LNCaP clone FGC (cell line): ENCODE measurements around the gene CORIN.

Experiments used
- DNase-seq: peaks from one replicate; pipeline ENCODE4 v3.0.0-alpha.2; 2011; ENCODE audit warnings: low read depth
- H3K4me3 ChIP-seq: 2 replicates; pipeline ENCODE4 v1.5.1; 2011; ENCODE audit warnings: mild to moderate bottlenecking, low read depth, low read length, control low read depth
- CTCF ChIP-seq: IDR thresholded peaks from 2 replicates; pipeline ENCODE4 v1.5.1; 2012; ENCODE audit warnings: mild to moderate bottlenecking; ENCODE audit not compliant: control insufficient read depth, insufficient read depth; ENCODE audit errors: extremely low read depth

Gene CORIN

GRCh38 chr4:47642985-47643760 lies 194.7 kb downstream of the CORIN start:
- no peak overlapping the region for H3K4me3 ChIP-seq
- TF ChIP-seq CTCF = no peak
- no peak for DNase-seq

GRCh38 chr4:47642191-47642830 lies 195.6 kb downstream of the CORIN start:
- no peak for TF ChIP-seq CTCF
- no peak overlapping the region for H3K4me3 ChIP-seq
- no peak for DNase-seq

- no peak for DNase-seq
- H3K4me3 ChIP-seq = no peak overlapping the region
- no peak for TF ChIP-seq CTCF
These were observed 196.1 kb downstream of the CORIN start for GRCh38 chr4:47641755-47642154.

GRCh38 chr4:47640911-47641310 lies 197.0 kb downstream of the CORIN start:
- TF ChIP-seq CTCF = no peak
- H3K4me3 ChIP-seq = no peak overlapping the region
- no peak for DNase-seq

GRCh38 chr4:47639531-47639930 lies 198.3 kb downstream of the CORIN start:
- TF ChIP-seq CTCF = no peak
- DNase-seq = no peak
- no peak overlapping the region for H3K4me3 ChIP-seq

- H3K4me3 ChIP-seq = no peak overlapping the region
- TF ChIP-seq CTCF = no peak
- no peak for DNase-seq
These were observed 206.7 kb downstream of the CORIN start for GRCh38 chr4:47631161-47631560.
